SK-N-SH treated with all-trans-retinoic acid at 6 μM for 48 hours (cell line): ENCODE data around the gene RFX8.
"Not testable (repeated sequence)": the region's sequence is repeated elsewhere in the genome, so short reads cannot be mapped to it uniquely, and the experiment has no call there.

Source experiments
- ARNTL ChIP-seq: fragments of 450-650 bp; formaldehyde crosslinking; IDR thresholded peaks from 2 replicates; pipeline ENCODE4 v1.5.0; 2020; ENCODE audit warnings: low read depth, mild to moderate bottlenecking, moderate library complexity, borderline replicate concordance
- GLIS3 ChIP-seq: fragments of 250-450 bp; sonication (Bioruptor Pico); IDR thresholded peaks from 2 replicates; pipeline ENCODE4 v1.5.0; 2020; ENCODE audit warnings: mild to moderate bottlenecking, moderate library complexity
- OSR1 ChIP-seq: fragments of 250-450 bp; sonication (Bioruptor Pico); IDR thresholded peaks from 2 replicates; pipeline ENCODE4 v1.8.0; 2022; ENCODE audit warnings: moderate library complexity, mild to moderate bottlenecking, inconsistent platforms
- PATZ1 ChIP-seq: fragments of 250-450 bp; sonication (Bioruptor Pico); IDR thresholded peaks from 2 replicates; pipeline ENCODE4 v1.8.0; 2020; ENCODE audit warnings: mild to moderate bottlenecking, moderate library complexity, borderline replicate concordance
- RARB ChIP-seq: fragments of 250-450 bp; sonication (Bioruptor Pico); IDR thresholded peaks from 2 replicates; pipeline ENCODE4 v1.8.0; 2021; ENCODE audit warnings: mild to moderate bottlenecking, moderate library complexity
- TCF4 ChIP-seq: fragments of 250-450 bp; sonication (Bioruptor Pico); IDR thresholded peaks from 2 replicates; pipeline ENCODE4 v1.8.0; 2021; ENCODE audit warnings: mild to moderate bottlenecking, moderate library complexity, borderline replicate concordance
- TOX ChIP-seq: fragments of 250-450 bp; sonication (Bioruptor Pico); IDR thresholded peaks from 2 replicates; pipeline ENCODE4 v1.8.0; 2021; ENCODE audit warnings: mild to moderate bottlenecking, moderate library complexity, borderline replicate concordance
- TSHZ2 ChIP-seq: fragments of 250-450 bp; sonication (Bioruptor Pico); IDR thresholded peaks from 2 replicates; pipeline ENCODE4 v1.5.0; 2020; ENCODE audit warnings: mild to moderate bottlenecking, moderate library complexity
- ZC3H10 ChIP-seq: fragments of 250-450 bp; sonication (Bioruptor Pico); IDR thresholded peaks from 2 replicates; pipeline ENCODE4 v1.5.1; 2021; ENCODE audit warnings: mild to moderate bottlenecking, moderate library complexity
- ZFP3 ChIP-seq: fragments of 250-450 bp; sonication (Bioruptor Pico); IDR thresholded peaks from 2 replicates; pipeline ENCODE4 v1.5.0; 2020; ENCODE audit warnings: mild to moderate bottlenecking, moderate library complexity
- ZFP30 ChIP-seq: fragments of 450-650 bp; formaldehyde crosslinking; IDR thresholded peaks from 2 replicates; pipeline ENCODE4 v1.5.0; 2022; ENCODE audit warnings: mild to moderate bottlenecking, moderate library complexity
- ZNF565 ChIP-seq: fragments of 450-650 bp; formaldehyde crosslinking; conservative IDR thresholded peaks from 2 replicates; pipeline ENCODE4 v1.5.0; 2020; ENCODE audit warnings: low read depth, mild to moderate bottlenecking, moderate library complexity
- TF ChIP-seq, protein P1 (sequence below): fragments of 250-450 bp; sonication (Bioruptor Pico); IDR thresholded peaks from 2 replicates; pipeline ENCODE4 v1.5.1; 2021; ENCODE audit warnings: mild to moderate bottlenecking, moderate library complexity

GRCh38 chr2:101454408-101454807, 20.5 kb downstream of the RFX8 start:
- not testable (repeated sequence) for TF ChIP-seq PATZ1 (CRISPR knock-in tag); ZFP30 (CRISPR knock-in tag); ZFP3 (CRISPR knock-in tag); ZC3H10 (CRISPR knock-in tag); ARNTL (CRISPR knock-in tag); TSHZ2 (CRISPR knock-in tag); OSR1 (CRISPR knock-in tag); ZNF565 (CRISPR knock-in tag); GLIS3; RARB; TCF4 (CRISPR knock-in tag); TOX (CRISPR knock-in tag)
- TF ChIP-seq, protein P1, sequence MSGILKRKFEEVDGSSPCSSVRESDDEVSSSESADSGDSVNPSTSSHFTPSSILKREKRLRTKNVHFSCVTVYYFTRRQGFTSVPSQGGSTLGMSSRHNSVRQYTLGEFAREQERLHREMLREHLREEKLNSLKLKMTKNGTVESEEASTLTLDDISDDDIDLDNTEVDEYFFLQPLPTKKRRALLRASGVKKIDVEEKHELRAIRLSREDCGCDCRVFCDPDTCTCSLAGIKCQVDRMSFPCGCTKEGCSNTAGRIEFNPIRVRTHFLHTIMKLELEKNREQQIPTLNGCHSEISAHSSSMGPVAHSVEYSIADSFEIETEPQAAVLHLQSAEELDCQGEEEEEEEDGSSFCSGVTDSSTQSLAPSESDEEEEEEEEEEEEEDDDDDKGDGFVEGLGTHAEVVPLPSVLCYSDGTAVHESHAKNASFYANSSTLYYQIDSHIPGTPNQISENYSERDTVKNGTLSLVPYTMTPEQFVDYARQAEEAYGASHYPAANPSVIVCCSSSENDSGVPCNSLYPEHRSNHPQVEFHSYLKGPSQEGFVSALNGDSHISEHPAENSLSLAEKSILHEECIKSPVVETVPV (CRISPR knock-in tag) = not testable (repeated sequence)
